ENCODE results near the gene C1QTNF1.
"Not testable (repeated sequence)": the region's sequence is repeated elsewhere in the genome, so short reads cannot be mapped to it uniquely, and the experiment has no call there.

The C1QTNF1 gene

DNA sequence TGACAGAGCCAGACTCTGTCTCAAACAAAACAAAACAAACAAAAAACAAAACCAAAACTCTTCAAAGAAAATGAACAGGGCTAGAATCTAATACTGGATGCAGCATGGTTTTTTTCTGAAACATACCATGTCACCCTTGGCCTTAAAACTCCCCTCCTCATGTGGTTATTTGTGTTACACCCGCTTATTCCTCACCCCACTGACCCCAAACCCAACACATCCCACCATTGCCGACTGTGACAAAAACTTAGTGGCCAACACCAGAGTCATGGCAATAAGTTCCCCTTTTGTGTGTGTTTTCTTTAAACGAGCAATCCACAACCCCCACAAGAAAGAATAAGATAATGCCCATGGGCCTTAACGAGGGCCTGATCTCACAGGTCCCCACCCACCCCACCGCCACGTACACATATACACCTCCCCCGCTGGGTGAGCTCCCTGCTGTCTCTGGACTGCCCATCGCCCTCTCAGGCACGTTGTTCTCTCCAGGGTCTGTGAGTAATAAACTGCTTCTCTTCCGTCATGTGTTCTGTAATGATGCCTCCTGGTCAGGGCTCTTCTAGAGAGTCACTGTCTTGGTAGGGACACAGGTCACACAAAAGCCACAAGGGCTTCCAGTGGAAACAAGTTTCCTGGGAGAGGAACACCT lies 33.9 kb downstream of the C1QTNF1 start:
- no peak for DNase-seq

- no peak for DNase-seq
Measured at GRCh38 chr17:79062691-79063090, 38.7 kb downstream of the C1QTNF1 start.

GRCh38 chr17:79064026-79064425 lies 40.1 kb downstream of the C1QTNF1 start:
- DNase-seq, result no peak

- DNase-seq, result no peak
Measured at GRCh38 chr17:79065105-79065670, 41.2 kb downstream of the C1QTNF1 start.

DNA sequence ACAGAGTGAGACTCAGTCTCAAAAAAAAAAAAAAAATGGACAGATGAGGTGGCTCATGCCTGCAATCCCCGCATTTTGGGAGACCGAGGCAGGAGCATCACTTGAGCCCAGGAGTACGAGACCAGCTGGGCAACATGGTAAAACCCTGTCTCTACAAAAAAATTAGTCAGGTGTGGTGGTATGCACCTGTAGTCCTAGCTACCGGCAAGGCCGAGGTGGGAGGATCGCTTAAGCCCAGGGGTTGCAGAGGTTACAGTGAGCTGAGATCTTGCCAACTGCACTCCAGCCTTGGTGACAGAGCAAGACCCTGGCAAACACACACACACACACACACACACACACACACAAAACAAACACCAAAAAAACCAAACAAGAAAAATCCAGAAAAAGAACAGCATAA lies 43.0 kb downstream of the C1QTNF1 start:
- no peak for DNase-seq

GRCh38 chr17:79070266-79070880 lies 46.4 kb downstream of the C1QTNF1 start:
- DNase-seq, result no peak

DNA sequence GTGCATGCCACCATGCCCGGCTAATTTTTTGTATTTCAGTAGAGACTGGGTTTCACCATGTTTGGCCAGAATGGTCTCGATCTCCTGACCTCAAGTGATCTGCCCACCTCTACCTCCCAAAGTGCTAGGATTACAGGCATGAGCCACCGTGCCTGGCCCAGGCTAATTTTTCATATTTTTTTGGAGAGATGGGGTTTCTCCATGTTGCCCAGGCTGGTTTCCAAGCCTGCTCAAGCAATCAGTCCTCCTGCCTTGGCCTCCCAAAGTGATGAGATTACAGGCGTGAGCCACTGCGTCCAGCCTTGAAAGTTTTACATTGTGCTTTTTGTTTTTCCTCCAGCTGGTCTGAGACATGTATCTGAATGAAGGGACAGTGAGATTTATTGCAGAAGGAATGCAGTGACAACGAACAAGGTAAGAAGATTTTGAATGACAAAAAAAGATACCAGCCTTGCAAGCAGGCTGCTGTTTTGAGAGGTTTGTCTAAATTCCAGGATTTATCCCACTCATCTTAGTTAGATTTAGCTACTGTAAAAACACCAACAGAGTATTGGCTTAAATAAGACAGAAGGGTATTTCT lies 47.3 kb downstream of the C1QTNF1 start:
- no peak for DNase-seq

- no peak for DNase-seq
Measured at GRCh38 chr17:79072544-79072943, 48.6 kb downstream of the C1QTNF1 start.

DNA sequence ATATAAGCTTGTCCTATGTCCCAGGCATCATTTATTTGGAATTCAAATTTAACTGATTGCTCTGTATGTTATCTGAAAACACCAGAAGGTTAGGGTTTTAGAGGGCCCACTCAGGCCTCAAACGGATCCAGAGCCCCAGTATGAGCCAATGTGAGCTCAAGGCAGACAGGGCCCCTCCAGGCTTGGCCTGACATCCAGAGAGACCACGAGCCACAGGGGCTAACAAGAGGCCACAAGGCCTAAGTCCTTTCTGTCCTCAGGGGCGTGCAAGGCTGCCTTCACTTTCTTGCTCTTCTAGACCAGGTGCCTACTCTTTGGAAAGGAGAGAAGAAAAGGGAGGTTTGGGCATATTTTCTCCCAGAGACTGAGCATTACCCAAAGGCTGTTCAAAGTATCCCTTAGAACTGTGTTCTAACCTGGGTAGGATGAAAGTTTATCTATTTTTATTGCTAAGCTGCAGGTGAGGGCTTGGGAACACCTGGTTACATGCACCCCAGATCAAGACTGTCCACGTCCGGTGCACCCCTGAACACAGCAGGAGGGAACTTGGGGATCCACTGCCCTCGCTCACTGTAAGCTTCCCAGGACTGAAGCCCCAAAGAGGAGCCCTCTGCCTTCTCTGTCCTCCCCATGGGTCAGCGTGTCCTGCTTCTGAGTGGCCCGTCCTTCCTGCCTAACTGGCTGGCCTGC lies 49.2 kb downstream of the C1QTNF1 start:
- no peak for DNase-seq

- DNase-seq, result no peak
Measured at GRCh38 chr17:79073706-79074088, 49.7 kb downstream of the C1QTNF1 start.

DNA sequence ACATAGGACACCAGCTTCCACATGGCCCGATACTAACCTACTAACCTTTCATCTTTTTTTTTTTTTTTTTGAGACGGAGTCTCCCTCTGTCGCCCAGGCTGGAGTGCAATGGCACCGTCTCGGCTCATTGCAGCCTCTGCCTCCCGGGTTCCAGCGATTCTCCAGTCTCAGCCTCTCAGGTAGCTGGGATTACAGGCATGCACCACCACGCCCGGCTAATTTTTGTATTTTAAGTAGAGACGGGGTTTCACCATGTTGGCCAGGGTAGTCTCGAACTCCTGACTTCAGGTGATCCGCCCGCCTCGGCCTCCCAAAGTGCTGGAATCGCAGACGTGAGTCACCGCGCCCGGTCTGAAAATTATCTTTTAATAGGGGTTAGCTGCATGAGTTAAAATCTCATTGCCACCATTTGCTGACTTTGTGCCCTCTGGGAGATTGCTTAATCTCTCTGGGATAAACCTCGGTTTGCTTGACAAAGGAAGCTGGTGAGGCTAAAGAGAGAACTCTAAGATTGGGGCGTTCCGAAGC lies 50.2 kb downstream of the C1QTNF1 start:
- DNase-seq, result not testable (repeated sequence)

DNA sequence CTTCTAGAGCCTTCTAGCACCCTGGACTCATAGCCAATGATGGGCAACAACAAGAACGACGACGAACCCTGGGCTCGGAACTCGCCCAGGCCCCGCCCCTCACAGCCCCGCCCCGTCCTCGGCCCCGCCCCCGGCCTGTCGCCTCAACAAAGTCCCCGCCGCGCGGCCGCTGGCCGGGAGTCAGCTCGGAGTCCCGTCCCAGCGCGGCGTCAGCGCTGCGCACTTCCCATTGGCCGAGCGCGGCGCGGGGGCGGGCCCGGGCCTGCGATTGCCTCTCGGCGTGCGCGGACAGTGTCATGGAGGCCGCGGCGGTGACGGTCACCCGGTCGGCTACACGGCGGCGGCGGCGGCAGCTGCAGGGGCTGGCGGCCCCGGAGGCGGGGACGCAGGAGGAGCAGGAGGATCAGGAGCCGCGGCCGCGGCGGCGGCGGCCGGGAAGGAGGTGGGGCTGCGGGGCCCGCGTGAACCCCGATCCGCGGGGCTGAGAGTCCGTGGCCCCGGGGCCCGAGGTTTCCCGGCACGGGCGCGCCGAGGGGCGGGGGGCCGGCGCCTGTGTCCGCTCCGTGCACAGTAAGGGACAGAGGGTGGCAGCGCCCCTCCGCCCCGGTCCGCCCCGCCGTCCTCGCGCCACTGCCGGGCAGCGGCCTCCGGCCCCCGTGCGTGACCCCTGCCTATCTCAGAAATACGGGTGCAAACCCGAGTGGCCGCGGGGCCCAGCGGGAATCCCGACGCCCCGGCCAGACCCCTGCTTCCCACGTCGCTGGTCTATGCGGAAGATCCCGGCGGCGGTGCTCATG lies 50.9 kb downstream of the C1QTNF1 start, which contains the start of gene ENGASE:
ENGASE (plus strand) TSS at position 176 of the 797 bp plus-strand sequence; CDS start at position 297, 121 bp downstream.
- DNase-seq, result peak; percentile 63

DNA sequence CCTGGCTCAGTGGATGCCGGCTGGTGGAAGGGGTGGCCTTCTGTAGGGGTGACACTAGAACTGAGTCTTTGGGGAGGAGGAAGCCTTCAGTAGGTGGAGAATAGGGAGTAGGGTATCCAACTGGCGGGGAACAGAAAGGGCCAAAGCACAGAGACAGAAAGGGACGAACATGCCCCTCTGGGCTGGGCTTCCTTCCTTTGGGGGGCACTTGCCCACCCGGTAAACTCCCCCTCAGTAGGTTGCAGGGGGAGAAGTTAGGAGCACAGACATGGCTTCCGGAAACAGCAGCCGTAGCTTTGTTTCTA lies 51.4 kb downstream of the C1QTNF1 start:
- no peak for DNase-seq

- no peak for DNase-seq
Measured at GRCh38 chr17:79075861-79076406, 52.0 kb downstream of the C1QTNF1 start.

DNA sequence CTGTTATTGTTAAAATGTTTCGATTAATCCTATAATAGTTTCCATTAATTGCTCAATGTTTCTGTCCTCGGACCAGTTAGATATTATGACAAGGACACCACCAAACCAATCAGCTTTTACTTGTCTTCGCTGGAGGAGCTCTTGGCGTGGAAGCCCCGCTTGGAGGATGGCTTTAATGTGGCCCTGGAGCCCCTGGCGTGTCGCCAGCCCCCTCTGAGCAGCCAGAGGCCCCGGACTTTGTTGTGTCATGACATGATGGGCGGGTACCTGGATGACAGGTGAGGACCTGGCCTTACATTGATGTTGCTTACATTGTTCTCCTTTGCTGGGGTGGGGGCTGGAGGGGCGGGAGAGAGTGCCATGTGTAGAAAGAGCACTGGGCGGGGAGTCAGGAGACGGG lies 53.6 kb downstream of the C1QTNF1 start:
- no peak for DNase-seq

GRCh38 chr17:79078476-79079190 lies 54.7 kb downstream of the C1QTNF1 start:
- no peak for DNase-seq

GRCh38 chr17:79079421-79080200 lies 55.6 kb downstream of the C1QTNF1 start:
- DNase-seq, result no peak

DNA sequence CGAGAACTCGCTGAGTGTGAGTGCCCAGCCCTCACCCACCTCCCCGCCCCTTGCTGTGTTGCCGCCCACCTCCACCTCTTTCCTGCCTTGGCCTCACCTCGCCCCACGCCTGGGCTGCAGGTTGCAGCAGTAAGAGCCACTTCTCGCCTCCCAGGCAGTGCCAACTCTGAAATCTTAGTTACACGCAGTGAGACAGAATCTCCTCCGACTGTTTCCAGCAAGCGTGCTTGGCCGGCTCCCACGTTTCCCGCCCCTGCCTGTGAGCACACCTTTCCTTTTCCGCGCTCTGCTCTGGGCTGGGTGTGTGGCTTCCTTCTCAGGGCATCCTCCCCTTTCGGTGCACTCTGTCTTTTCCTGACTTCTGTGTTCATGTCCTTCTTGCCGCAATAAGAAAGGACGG lies 56.4 kb downstream of the C1QTNF1 start:
- DNase-seq, result no peak

- DNase-seq, result no peak
Measured at GRCh38 chr17:79080761-79081290, 56.9 kb downstream of the C1QTNF1 start.

GRCh38 chr17:79081571-79082276 lies 57.8 kb downstream of the C1QTNF1 start:
- no peak for DNase-seq

All from DMS79 treated with DMSO at 0.1 percent for 48 hours (cell line).